Femur (tissue), 1 donor: ENCODE results near the gene SCAANT1.

Source experiments
- DNase-seq: peaks from one replicate; pipeline ENCODE4 v3.0.0-alpha.2; 2017

Gene SCAANT1

GRCh38 chr3:63933459-63933858 is 21.3 kb upstream of the SCAANT1 start:
- DNase-seq: no peak

- no peak for DNase-seq
Observed at GRCh38 chr3:63932509-63933212, 20.5 kb upstream of the SCAANT1 start.

- DNase-seq: no peak
Observed at GRCh38 chr3:63931290-63931689, 19.1 kb upstream of the SCAANT1 start.

GRCh38 chr3:63927422-63928280 is 15.5 kb upstream of the SCAANT1 start:
- DNase-seq: no peak

- no peak for DNase-seq
Observed at GRCh38 chr3:63926309-63926708, 14.1 kb upstream of the SCAANT1 start.

- DNase-seq: no peak
Observed at GRCh38 chr3:63922491-63923199, 10.5 kb upstream of the SCAANT1 start.

GRCh38 chr3:63921741-63922482 is 9.7 kb upstream of the SCAANT1 start:
- DNase-seq: no peak

- no peak for DNase-seq
Observed at GRCh38 chr3:63920001-63920400, 7.8 kb upstream of the SCAANT1 start.

GRCh38 chr3:63918321-63918720 is 6.1 kb upstream of the SCAANT1 start:
- DNase-seq: no peak

GRCh38 chr3:63914312-63914711 is 2.1 kb upstream of the SCAANT1 start:
- no peak for DNase-seq

GRCh38 chr3:63912768-63913588 is 795 bp upstream of the SCAANT1 start:
- peak; percentile 81 for DNase-seq

- DNase-seq: no peak
Observed at GRCh38 chr3:63911509-63911872, 692 bp downstream of the SCAANT1 start.

- DNase-seq: no peak
Observed at GRCh38 chr3:63910891-63911290, 1.3 kb downstream of the SCAANT1 start.

GRCh38 chr3:63910001-63910400 is 2.2 kb downstream of the SCAANT1 start:
- DNase-seq: no peak

- DNase-seq: no peak
Observed at GRCh38 chr3:63909431-63909830, 2.8 kb downstream of the SCAANT1 start.

- DNase-seq: no peak
Observed at GRCh38 chr3:63908776-63909175, 3.4 kb downstream of the SCAANT1 start.

GRCh38 chr3:63908081-63908736 is 4.0 kb downstream of the SCAANT1 start:
- no peak for DNase-seq

GRCh38 chr3:63905731-63906620 is 6.2 kb downstream of the SCAANT1 start:
- no peak for DNase-seq

- no peak for DNase-seq
Observed at GRCh38 chr3:63900459-63900858, 11.7 kb downstream of the SCAANT1 start.

GRCh38 chr3:63900010-63900409 is 12.2 kb downstream of the SCAANT1 start:
- DNase-seq: no peak
